ENCODE data around the gene EPAS1. TPM values are rescaled to one million over a fixed set of nuclear protein-coding genes. Genes with fewer than 3 reads are reported as not detected.

EPAS1 gene
- total RNA-seq, 1 donor from 2014 or later = 99.8 TPM

- FAIRE-seq (no peak), DNase-seq (ENCODE audit: low read depth) (no peak)
- no peak overlapping the region for H3K4me3 ChIP-seq (ENCODE audit: low read depth, low read length)
- TF ChIP-seq CTCF (IDR thresholded peaks at IDR 0.05; ENCODE audit: insufficient read depth, low read length, severe bottlenecking) = no peak
- H3K36me3 ChIP-seq (ENCODE audit: control insufficient read depth, insufficient read depth, low read length) = no peaks in the 10 kb centered on the region
- no peaks in the 10 kb centered on the region for H3K27me3 ChIP-seq (ENCODE audit: control insufficient read depth, insufficient read depth, low read length)
Observed at GRCh38 chr2:46340740-46341420, 43.7 kb downstream of the EPAS1 start.

- Histone ChIP-seq H3K36me3 (ENCODE audit: control insufficient read depth, insufficient read depth, low read length) (peaks cover 6% of the 10 kb centered on the region), H3K4me3 (ENCODE audit: low read depth, low read length) (no peak overlapping the region), H3K27me3 (ENCODE audit: control insufficient read depth, insufficient read depth, low read length) (no peaks in the 10 kb centered on the region)
- no peak for TF ChIP-seq CTCF (IDR thresholded peaks at IDR 0.05; ENCODE audit: insufficient read depth, low read length, severe bottlenecking)
- no peak for FAIRE-seq
- no peak for DNase-seq (ENCODE audit: low read depth)
Observed at GRCh38 chr2:46342566-46343315, 45.5 kb downstream of the EPAS1 start.

- FAIRE-seq (no peak), DNase-seq (ENCODE audit: low read depth) (no peak)
- Histone ChIP-seq H3K4me3 (ENCODE audit: low read depth, low read length) (no peak overlapping the region), H3K36me3 (ENCODE audit: control insufficient read depth, insufficient read depth, low read length) (peaks cover 11% of the 10 kb centered on the region), H3K27me3 (ENCODE audit: control insufficient read depth, insufficient read depth, low read length) (no peaks in the 10 kb centered on the region)
- no peak for TF ChIP-seq CTCF (IDR thresholded peaks at IDR 0.05; ENCODE audit: insufficient read depth, low read length, severe bottlenecking)
Observed at GRCh38 chr2:46344706-46345105, 47.5 kb downstream of the EPAS1 start.

- no peak for DNase-seq (ENCODE audit: low read depth)
- Histone ChIP-seq H3K36me3 (ENCODE audit: control insufficient read depth, insufficient read depth, low read length) (peaks cover 12% of the 10 kb centered on the region), H3K4me3 (ENCODE audit: low read depth, low read length) (no peak overlapping the region), H3K27me3 (ENCODE audit: control insufficient read depth, insufficient read depth, low read length) (no peaks in the 10 kb centered on the region)
- no peak for TF ChIP-seq CTCF (IDR thresholded peaks at IDR 0.05; ENCODE audit: insufficient read depth, low read length, severe bottlenecking)
- no peak for FAIRE-seq
Observed at GRCh38 chr2:46345775-46346174, 48.6 kb downstream of the EPAS1 start.

GRCh38 chr2:46346719-46347118 lies 49.5 kb downstream of the EPAS1 start:
- no peak for FAIRE-seq
- no peak for DNase-seq (ENCODE audit: low read depth)
- no peaks in the 10 kb centered on the region for H3K27me3 ChIP-seq (ENCODE audit: control insufficient read depth, insufficient read depth, low read length)
- TF ChIP-seq CTCF (IDR thresholded peaks at IDR 0.05; ENCODE audit: insufficient read depth, low read length, severe bottlenecking) = no peak
- no peak overlapping the region for H3K4me3 ChIP-seq (ENCODE audit: low read depth, low read length)
- peaks cover 14% of the 10 kb centered on the region for H3K36me3 ChIP-seq (ENCODE audit: control insufficient read depth, insufficient read depth, low read length)

Data from bronchial epithelial cell (primary cell).